ENCODE results near the gene MYRIP.
"Not testable (repeated sequence)": the region's sequence is repeated elsewhere in the genome, so short reads cannot be mapped to it uniquely, and the experiment has no call there.

MYRIP gene

DNA sequence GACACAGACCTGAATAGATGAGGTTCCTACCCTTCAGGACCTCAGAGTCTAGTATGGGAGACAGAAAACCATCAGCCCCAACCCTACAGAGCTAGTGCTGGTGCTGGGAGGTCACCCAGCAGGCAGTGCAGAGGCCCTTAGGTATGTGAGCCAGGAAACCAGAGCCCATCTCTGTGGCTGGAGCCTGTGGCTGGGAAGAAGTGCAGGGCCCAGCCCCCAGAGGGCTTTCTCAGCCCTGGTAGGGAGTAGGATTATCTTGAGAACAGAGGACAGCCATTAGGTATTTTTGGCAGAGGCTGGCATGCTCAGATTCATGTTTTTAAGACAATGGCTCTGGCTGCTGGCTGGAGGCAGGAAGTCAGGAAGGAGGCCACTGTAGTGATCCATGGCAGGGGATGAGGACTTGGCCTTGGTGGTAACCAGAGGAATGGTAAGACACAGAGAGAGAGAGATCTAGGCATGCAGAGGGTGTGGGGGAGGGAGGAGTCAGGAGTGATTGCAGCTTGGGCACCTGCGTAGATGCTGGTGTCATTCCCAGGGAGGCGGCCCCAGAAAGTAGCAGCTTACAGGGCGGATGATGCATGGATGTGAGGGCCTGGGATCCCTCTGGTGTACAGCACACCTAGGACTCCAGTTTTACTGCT is 279.2 kb downstream of the MYRIP start:
- DNase-seq = no peak

GRCh38 chr3:40096661-40097111 is 287.3 kb downstream of the MYRIP start:
- DNase-seq = no peak

GRCh38 chr3:40097131-40098117 is 288.0 kb downstream of the MYRIP start:
- DNase-seq = no peak

DNA sequence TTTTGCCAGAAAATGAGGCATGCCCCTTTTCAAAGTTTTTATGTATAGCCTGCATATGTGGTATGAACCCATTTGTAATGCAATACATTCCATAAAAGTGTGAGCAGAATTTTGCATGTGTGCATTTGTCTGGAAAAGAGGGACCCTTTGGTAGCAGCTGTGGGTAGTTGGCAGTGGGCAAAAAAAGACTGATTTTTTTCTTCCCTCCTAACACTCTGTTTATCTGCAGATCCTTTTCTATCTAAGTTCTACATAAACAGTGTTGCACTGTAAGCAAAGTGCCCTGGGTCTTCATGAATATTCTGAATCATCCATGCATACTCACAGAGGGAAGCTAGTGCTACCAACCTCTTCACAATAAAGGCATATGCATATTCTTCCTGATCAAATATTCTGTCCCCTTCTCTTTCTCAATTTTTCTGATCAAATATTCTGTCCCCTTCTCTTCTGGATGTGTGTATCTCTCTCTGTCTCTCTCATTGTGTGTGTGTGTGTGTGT is 288.9 kb downstream of the MYRIP start:
- no peak for DNase-seq

DNA sequence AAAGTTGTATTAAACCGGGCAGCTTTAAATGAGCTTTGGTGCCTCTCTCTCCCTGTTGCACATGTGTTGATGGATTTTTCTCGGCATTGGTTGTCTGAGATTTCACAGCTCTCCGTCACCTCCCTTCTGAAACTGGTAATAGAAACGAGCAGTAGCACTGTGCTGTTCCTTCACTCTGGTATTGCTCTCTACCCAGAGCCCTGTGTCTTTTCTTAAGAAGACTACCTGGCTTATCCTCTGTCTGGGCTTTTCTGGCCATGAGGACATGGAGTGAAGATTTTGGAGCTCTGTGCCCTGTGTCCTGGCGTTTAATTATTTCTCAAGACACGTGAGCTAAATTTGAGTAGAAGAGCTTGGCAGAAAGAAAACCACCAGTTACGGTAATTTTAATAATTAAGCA is 290.5 kb downstream of the MYRIP start:
- DNase-seq = no peak

DNA sequence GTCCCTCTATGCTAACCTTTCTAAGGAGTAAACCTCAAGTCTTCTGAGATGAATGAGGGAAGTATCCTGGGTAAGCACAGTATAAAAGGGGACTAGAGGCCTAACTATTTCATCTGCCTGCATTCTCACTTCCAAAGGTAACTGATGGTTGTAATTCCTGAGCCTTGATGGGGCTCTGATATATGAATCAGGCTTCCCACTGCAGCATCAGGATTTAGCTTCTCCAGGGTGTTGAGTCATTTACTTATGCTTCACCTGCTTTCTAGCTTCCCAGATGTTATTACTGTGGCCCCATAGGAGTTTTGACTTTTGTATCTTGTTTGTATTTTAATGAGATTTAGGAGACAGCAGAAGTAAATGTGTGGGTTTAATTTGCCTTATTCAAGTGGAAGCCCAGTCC is 292.8 kb downstream of the MYRIP start:
- no peak for DNase-seq

- DNase-seq = no peak
Observed at GRCh38 chr3:40103829-40104228, 294.4 kb downstream of the MYRIP start.

DNA sequence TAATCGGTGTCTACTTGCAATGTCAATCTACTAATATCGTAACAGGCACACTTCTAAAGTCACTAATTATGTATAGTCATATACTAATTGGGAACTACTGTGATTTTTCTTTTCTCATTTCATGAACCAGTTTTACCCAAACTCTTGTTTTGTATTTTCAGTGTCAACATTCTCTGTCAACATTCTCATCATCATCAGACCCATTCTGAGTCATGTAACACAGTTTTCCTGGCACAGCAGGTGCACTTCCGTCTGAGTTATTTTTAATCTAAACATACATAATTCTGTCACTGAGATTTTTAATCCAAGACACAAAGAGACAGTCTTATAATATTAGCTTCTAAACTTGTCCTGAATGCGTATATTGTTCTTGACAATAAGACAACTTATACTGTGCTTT is 295.0 kb downstream of the MYRIP start:
- DNase-seq = no peak

- DNase-seq = no peak
Observed at GRCh38 chr3:40108643-40109042, 299.2 kb downstream of the MYRIP start.

DNA sequence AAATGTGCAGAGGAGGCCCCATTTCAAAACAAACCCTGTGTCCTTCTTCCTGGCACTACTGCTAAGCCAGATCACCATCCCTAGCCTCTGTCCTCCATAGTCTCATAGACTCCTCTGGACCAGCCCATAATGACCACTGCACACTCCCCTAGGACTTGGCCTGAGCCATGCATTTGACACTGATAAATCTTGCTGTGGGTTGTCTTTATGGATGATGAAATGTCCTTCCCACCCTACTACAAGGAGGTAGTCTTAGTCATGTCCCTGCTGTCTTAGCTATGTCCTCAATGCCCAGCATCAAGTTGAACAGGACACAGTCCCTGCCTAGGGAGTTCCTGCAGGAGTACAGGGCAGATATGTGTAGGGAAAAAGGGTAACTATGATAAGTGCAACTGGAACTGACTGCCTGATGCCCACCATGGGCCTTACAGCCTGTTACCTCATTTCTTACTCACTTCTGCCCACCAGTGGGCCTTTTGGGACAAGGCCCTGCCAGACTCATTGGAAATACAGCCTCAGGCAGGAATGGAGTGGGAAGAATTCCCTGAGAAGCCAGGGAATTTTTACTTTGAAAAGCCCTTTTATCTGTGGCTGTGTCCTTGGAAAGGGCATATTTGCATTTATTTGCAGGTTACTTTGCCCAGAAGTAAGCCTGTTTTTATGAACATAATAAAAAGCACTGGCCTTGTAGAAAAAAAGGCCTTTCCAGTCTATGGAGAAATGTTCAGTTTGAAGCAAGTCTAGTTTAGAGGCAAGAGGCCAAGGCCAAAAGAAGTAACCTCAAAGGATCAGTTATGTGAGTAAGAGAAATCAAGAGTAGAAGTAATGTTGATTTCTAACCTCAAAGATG is 300.5 kb downstream of the MYRIP start:
- DNase-seq = no peak

DNA sequence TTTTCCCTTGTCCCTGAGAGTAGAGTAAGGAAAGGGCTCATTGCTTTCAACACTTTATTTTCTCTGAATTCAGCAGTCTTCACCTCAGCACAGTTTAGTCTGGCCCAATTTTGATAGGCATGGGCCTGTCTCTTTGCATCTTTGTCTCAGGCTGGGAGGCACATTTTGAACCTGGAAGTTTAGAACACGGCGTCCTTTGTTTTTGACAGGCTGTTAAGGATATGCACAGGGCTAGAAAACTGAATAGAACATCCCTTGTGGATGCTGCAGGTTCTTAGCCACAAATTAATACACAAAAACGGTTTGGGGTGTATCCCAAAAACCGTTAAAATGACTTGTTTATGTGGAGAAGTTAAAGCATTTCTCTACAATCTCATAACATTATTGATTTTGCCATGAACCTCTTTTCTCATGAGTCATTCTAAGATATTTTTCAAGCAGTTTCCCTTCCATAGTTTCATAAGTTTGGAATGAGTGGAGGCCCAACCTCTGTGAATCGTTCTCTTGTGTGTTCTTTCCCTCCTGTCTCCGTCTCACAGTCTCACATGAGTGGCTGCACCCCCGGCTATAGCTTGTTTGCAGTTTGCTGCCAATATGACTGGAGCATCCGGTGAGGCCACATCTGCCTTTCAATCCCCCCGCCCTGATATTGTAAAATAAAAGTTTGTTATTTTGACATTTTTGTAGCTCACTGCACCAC is 307.2 kb downstream of the MYRIP start:
- no peak for DNase-seq

DNA sequence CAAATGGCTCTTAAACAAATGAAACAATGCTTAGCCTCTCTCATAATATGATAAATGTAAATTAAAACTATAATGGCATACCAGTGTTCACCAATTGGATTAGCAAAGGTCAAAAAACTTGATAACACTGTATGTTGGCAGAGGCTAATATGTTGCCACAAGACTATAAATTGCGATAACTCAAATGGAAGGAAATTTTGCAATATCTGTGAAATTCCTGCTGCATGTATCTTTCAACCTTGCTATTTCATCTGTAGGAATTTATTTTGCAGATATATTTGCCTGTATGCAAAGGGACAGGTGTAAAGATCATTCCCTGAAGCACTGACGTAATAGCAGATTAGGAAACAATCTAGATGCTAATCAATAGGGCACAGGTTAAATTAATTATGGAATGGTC is 308.7 kb downstream of the MYRIP start:
- no peak for DNase-seq

DNA sequence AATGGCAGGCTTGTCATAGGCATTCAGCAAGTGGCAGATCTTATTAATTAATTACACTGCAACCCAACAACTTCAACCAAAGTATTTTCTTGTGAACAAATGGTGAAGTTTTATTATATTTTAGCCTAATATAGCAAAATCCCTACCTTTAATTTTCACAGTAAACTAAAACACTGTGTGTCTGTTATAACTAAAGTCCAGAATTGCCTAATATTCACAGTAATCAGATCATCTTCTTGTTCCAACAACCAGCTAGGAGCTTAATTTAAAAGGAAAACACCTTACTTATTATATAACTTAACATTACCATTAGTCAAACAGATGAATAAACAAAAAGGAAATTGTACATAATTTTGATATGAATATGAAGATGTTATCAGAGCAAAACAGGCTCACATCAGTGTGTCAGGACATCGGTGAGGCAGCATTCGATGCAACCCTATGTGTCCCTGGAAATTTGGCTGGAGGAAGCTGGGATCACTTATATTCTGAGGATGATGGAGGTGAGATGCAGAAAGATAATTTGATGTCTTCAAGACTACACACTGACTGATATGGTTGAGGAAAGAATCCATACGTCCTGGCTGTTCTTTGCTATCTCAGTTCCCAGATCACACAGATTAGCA is 310.8 kb downstream of the MYRIP start:
- DNase-seq = no peak

GRCh38 chr3:40120806-40121205 is 311.4 kb downstream of the MYRIP start:
- no peak for DNase-seq

DNA sequence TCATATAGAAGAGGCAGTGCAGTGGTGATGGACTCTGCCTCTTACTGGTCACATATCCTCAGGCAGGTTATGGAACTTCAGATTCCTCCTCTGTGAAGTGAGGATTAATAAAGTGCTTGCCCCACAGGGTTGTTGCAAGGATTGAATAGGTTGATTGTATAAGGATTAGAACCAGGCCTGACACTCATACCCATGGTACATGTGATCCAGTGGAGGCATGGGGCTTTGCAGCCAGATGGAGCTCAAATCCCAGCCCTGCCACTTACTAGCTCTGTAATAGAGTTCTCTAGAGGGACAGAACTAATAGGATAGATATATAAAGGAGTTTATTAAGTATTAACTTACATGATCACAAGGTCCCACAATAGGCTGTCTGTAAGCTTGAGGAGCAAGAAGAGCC is 315.5 kb downstream of the MYRIP start:
- no peak for DNase-seq

- no peak for DNase-seq
Observed at GRCh38 chr3:40128166-40128565, 318.8 kb downstream of the MYRIP start.

DNA sequence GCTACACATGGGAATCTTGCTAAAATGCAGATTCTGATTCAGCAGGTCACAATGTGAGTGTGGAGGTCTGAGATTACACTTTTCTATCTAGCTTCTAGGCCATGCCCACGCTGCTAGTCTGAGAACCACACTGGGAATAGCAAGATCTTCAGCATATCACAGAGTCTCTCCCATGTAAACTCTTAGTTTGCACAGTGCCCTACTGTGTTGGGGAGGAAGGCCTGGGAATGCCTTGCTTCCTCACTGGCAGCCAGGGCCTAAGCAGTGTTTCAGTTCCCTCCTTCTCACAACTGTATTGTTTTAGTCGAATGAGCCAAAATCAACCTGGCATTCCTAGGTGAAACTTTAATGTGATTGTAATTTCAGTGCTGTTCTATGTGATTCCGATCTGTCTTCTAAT is 320.1 kb downstream of the MYRIP start:
- DNase-seq = no peak

DNA sequence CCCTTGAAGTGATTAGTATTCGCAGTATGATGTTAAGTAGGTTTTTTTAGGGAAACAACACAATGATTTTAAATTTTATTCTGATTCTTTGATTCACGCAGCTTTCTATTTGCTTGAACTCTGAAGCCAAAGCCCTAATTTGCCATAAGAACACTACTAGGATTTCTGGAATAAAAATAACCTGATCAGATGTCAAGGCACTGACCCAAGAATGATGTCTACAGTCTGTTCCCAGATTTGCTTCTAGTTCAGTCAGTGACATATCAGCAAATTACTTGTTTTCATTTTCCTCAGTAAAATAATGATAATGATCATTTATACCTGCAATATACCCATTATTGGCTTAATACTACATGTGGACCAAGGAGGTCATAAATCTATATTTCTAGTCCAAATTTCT is 320.6 kb downstream of the MYRIP start:
- DNase-seq = no peak

DNA sequence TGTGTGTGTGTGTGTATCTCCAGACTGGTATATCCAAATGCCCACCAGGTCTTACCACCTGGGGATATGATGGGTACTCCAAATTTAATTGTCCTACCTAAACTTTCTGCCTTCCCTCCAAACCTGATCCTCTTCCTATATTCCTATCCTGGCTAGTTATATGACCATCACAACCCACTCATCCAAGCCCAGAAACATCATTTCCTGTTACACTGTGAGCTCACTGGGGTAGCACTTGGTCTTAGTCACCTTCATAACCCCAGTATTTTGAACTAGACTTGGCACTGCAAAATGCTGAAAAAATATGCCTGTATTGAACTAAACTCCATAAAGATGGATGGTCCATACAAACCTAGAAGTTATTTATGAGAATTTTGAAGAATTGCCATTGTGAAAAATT is 321.3 kb downstream of the MYRIP start:
- DNase-seq = no peak

DNA sequence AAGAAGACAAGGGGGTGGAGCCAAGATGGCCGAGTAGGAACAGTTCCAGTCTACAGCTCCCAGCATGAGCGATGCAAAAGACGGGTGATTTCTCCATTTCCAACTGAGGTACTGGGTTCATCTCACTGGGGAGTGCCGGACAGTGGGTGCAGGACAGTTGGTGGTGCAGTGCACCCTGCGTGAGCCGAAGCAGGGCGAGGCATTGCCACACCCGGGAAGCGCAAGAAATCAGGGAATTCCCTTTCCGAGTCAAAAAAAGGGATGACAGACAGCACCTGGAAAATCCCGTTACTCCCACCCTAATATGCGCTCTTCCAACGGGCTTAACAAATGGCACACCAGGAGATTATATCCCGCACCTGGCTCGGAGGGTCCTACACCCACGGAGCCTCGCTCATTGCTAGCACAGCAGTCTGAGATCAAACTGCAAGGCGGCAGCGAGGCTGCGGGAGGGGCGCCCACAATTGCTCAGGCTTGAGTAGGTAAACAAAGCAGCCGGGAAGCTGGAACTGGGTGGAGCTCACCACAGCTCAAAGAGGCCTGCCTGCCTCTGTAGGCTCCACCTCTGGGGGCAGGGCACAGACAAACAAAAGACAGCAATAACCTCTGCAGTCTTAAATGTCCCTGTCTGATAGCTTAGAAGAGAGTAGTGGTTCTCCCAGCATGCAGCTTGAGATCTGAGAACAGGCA is 324.6 kb downstream of the MYRIP start:
- DNase-seq = not testable (repeated sequence)

GRCh38 chr3:40137591-40138295 is 328.3 kb downstream of the MYRIP start:
- no peak for DNase-seq

All from left hindlimb (tissue), 1 donor.